ENCODE data around the gene SH3D21.
A peak's percentile ranks its signal among the peaks of the same experiment; 100 is the strongest.

The SH3D21 gene

DNA sequence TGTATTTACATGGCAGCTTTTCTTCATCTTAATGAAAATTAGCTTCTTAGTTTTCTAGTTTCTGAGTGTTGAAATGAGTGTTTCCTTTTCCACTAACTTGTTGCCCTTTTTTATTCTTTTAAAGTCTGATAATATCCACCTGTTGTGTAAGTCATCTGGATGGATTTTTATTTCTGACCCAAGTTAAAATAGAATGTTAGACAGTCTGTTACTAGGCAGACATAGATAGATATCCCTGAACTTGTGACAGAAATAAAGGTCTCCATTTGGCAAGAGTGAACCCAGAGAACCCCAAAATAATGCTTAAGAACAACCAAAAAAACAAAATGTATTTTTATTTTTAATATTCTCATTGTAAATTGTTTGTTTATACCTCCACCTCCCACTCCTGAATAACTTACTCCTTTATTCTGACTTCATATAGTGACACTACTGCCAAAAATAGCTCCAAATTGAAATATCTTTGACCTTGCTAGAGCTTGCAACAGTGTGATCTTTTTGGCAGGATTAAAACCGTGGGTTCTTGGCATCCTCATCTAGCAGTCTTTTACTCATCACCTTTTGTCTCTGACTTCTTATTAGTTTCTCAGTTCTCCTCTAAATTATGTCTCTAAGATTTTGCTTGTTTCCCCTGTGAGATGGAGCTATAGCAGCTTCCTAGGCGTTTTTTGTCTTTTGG is 26.9 kb upstream of the SH3D21 start:
- peak overlapping the region; percentile 16; the same call in 1 of the 2 replicates for H3K27ac ChIP-seq (ENCODE audit: low read depth, low read length)
- H4K20me1 ChIP-seq (ENCODE audit: control insufficient read depth, insufficient read depth, low read depth, low read length) = no peaks in the 10 kb centered on the region; the same call in 1 of the 2 replicates
- peaks cover 22% of the 10 kb centered on the region for H3K4me1 ChIP-seq (ENCODE audit: control insufficient read depth, low read length)
- H3K4me2 ChIP-seq (ENCODE audit: low read length) = no peak overlapping the region
- H3K79me2 ChIP-seq (ENCODE audit: control insufficient read depth, low read length) = peaks cover 61% of the 10 kb centered on the region
- peaks cover 37% of the 10 kb centered on the region for H3F3A ChIP-seq (ENCODE audit: control insufficient read depth, insufficient read depth)
- no peaks in the 10 kb centered on the region for H3K27me3 ChIP-seq (ENCODE audit: control insufficient read depth, low read length)
- H3K4me3 ChIP-seq (ENCODE audit: low read length) = no peak overlapping the region
- peaks cover 54% of the 10 kb centered on the region for H3K36me3 ChIP-seq (ENCODE audit: control insufficient read depth, low read length)
- TF ChIP-seq, protein P1, sequence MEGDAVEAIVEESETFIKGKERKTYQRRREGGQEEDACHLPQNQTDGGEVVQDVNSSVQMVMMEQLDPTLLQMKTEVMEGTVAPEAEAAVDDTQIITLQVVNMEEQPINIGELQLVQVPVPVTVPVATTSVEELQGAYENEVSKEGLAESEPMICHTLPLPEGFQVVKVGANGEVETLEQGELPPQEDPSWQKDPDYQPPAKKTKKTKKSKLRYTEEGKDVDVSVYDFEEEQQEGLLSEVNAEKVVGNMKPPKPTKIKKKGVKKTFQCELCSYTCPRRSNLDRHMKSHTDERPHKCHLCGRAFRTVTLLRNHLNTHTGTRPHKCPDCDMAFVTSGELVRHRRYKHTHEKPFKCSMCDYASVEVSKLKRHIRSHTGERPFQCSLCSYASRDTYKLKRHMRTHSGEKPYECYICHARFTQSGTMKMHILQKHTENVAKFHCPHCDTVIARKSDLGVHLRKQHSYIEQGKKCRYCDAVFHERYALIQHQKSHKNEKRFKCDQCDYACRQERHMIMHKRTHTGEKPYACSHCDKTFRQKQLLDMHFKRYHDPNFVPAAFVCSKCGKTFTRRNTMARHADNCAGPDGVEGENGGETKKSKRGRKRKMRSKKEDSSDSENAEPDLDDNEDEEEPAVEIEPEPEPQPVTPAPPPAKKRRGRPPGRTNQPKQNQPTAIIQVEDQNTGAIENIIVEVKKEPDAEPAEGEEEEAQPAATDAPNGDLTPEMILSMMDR (IDR thresholded peaks at IDR 0.05; ENCODE audit: low read depth, low read length, poor library complexity, severe bottlenecking) = no peak
- TF ChIP-seq EZH2phosphoT487 (IDR thresholded peaks at IDR 0.05; ENCODE audit: borderline replicate concordance, low read length) = no peak
- no peaks in the 10 kb centered on the region for H3K9me2 ChIP-seq (replicated peaks; ENCODE audit: control insufficient read depth, low read length)
- no peaks in the 10 kb centered on the region for H3K9me3 ChIP-seq (ENCODE audit: control insufficient read depth, insufficient read depth, low read length)

DNA sequence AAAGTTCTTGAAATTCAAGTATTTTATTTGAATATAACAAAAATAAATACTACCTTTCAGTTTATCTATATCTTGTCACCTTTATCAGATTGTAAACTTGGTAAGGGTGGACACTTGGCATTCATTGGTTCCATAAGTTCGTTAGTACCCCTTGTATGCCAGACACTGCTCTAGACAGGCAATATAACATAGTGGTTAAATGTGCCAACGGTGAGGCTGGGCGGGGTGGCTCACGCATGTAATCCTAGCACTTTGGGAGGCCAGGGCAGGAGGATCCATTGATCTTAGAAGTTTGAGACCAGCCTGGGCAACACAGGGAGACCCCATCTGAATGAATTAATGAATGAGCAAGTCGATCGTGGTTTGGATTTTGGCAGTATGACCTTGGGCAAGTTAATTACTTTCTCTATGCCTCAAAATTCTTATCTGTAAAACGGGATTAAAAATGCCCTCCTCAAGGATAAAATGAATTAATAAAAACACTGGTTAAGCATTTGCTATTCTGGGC is 26.3 kb upstream of the SH3D21 start:
- H3K27me3 ChIP-seq (ENCODE audit: control insufficient read depth, low read length) = no peaks in the 10 kb centered on the region
- H3K27ac ChIP-seq (ENCODE audit: low read depth, low read length) = no peak overlapping the region
- H3K9me2 ChIP-seq (replicated peaks; ENCODE audit: control insufficient read depth, low read length) = no peaks in the 10 kb centered on the region
- H3K4me3 ChIP-seq (ENCODE audit: low read length) = no peak overlapping the region
- H3K4me1 ChIP-seq (ENCODE audit: control insufficient read depth, low read length) = peaks cover 28% of the 10 kb centered on the region
- no peaks in the 10 kb centered on the region; the same call in 1 of the 2 replicates for H4K20me1 ChIP-seq (ENCODE audit: control insufficient read depth, insufficient read depth, low read depth, low read length)
- peaks cover 61% of the 10 kb centered on the region for H3K79me2 ChIP-seq (ENCODE audit: control insufficient read depth, low read length)
- no peaks in the 10 kb centered on the region for H3K9me3 ChIP-seq (ENCODE audit: control insufficient read depth, insufficient read depth, low read length)
- TF ChIP-seq, protein P1 (IDR thresholded peaks at IDR 0.05; ENCODE audit: low read depth, low read length, poor library complexity, severe bottlenecking) = no peak
- no peak for TF ChIP-seq EZH2phosphoT487 (IDR thresholded peaks at IDR 0.05; ENCODE audit: borderline replicate concordance, low read length)
- peaks cover 54% of the 10 kb centered on the region for H3K36me3 ChIP-seq (ENCODE audit: control insufficient read depth, low read length)
- H3K4me2 ChIP-seq (ENCODE audit: low read length) = no peak overlapping the region
- H3F3A ChIP-seq (ENCODE audit: control insufficient read depth, insufficient read depth) = peaks cover 43% of the 10 kb centered on the region

DNA sequence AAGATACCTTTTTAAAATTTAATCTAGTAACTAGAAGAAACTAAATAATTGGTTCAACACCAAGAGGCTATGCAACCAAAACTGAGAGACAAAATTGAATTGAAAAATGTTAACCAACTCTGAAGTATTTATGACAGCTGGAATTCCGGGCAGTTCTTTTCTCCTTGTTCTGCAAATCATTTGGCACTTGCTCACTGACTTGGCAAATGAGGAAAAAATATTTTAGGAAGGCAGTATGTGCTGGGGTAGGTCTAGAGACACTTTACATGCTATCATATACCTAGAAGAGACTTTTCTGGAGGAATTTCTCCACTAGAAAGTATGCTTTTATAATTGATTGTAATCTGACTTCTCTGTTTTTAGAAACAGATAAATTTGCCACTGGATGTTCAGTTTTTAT is 22.1 kb upstream of the SH3D21 start:
- peaks cover 51% of the 10 kb centered on the region for H3F3A ChIP-seq (ENCODE audit: control insufficient read depth, insufficient read depth)
- no peaks in the 10 kb centered on the region for H3K27me3 ChIP-seq (ENCODE audit: control insufficient read depth, low read length)
- H3K27ac ChIP-seq (ENCODE audit: low read depth, low read length) = peak overlapping the region; percentile 38
- no peaks in the 10 kb centered on the region for H3K9me3 ChIP-seq (ENCODE audit: control insufficient read depth, insufficient read depth, low read length)
- no peaks in the 10 kb centered on the region for H3K9me2 ChIP-seq (replicated peaks; ENCODE audit: control insufficient read depth, low read length)
- no peak for TF ChIP-seq EZH2phosphoT487 (IDR thresholded peaks at IDR 0.05; ENCODE audit: borderline replicate concordance, low read length)
- TF ChIP-seq, protein P1 (IDR thresholded peaks at IDR 0.05; ENCODE audit: low read depth, low read length, poor library complexity, severe bottlenecking) = no peak
- H3K36me3 ChIP-seq (ENCODE audit: control insufficient read depth, low read length) = peaks cover 85% of the 10 kb centered on the region
- H3K4me1 ChIP-seq (ENCODE audit: control insufficient read depth, low read length) = peaks cover 21% of the 10 kb centered on the region
- peaks cover 22% of the 10 kb centered on the region; the same call in 1 of the 2 replicates for H4K20me1 ChIP-seq (ENCODE audit: control insufficient read depth, insufficient read depth, low read depth, low read length)
- H3K4me2 ChIP-seq (ENCODE audit: low read length) = no peak overlapping the region
- no peak overlapping the region for H3K4me3 ChIP-seq (ENCODE audit: low read length)
- H3K79me2 ChIP-seq (ENCODE audit: control insufficient read depth, low read length) = peaks cover 71% of the 10 kb centered on the region

All from DOHH2 (cell line).